ENCODE data around the gene KDM6A. TPM values are rescaled to one million over a fixed set of nuclear protein-coding genes. Genes with fewer than 3 reads are reported as not detected.
"Not testable (repeated sequence)": the region's sequence is repeated elsewhere in the genome, so short reads cannot be mapped to it uniquely, and the experiment has no call there.

Gene KDM6A
- total RNA-seq, 1 experiment from 2014 or later = 11.7 TPM

- in situ Hi-C loops (cut with HindIII; ENCODE audit: low pct_unique_long_range_greater_than_20kb, low sequenced_read_pairs); DNase-seq (ENCODE audit: low read depth, low spot score): not testable (repeated sequence)
These were observed 37.5 kb downstream of the KDM6A start for GRCh38 chrX:44910508-44910907.

DNA sequence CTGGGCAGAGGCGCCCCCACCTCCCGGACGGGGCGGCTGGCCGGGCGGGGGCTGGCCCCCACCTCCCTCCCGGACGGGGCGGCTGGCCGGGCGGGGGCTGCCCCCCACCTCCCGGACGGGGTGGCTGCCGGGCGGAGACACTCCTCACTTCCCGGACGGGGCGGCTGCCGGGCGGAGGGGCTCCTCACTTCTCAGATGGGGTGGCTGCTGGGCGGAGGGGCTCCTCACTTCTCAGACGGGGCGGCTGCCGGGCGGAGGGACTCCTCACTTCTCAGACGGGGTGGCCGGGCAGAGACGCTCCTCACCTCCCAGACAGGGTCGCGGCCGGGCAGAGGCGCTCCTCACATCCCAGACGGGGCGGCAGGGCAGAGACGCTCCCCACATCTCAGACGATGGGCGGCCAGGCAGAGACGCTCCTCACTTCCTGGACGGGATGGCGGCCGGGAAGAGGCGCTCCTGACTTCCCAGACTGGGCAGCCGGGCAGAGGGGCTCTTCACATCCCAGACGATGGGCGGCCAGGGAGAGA lies 38.1 kb downstream of the KDM6A start:
- DNase-seq (ENCODE audit: low read depth, low spot score); in situ Hi-C loops (cut with HindIII; ENCODE audit: low pct_unique_long_range_greater_than_20kb, low sequenced_read_pairs): not testable (repeated sequence)

- in situ Hi-C loops (cut with HindIII; ENCODE audit: low pct_unique_long_range_greater_than_20kb, low sequenced_read_pairs) = no loop called here
- DNase-seq (ENCODE audit: low read depth, low spot score) = no peak
These were observed 40.9 kb downstream of the KDM6A start for GRCh38 chrX:44913656-44914531.

DNA sequence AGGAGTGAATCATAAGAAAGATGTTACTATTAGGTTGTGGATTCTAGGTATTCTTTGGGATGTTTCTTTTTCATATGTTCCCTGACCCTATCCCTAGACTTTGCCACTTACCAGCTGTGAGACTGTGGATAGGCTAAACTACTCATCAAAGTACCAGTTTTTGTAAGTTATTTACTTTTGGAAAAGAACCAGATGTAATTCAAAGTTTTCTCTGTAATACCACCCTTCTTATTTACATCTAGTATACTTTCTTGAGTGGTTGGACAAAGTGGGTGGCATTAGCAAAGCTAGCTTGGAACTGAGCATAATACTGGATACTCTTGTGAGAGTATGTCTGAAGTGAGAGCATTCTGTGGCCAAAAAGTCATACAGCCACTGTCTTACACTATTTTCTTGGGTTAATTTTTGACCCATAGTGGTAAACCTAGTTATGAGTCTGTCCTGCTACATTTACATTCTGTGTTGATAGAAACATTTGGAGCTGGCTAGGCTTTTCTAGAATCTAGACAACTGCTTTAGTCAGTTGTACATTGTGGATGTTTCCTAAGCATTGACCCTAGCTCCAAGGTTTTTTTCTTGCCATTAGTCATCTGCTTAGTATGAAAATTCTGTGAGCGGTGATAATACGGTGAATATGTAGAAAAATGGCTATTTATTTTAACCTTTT lies 41.7 kb downstream of the KDM6A start:
- in situ Hi-C loops (cut with HindIII; ENCODE audit: low pct_unique_long_range_greater_than_20kb, low sequenced_read_pairs) = no loop called here
- no peak for DNase-seq (ENCODE audit: low read depth, low spot score)

DNA sequence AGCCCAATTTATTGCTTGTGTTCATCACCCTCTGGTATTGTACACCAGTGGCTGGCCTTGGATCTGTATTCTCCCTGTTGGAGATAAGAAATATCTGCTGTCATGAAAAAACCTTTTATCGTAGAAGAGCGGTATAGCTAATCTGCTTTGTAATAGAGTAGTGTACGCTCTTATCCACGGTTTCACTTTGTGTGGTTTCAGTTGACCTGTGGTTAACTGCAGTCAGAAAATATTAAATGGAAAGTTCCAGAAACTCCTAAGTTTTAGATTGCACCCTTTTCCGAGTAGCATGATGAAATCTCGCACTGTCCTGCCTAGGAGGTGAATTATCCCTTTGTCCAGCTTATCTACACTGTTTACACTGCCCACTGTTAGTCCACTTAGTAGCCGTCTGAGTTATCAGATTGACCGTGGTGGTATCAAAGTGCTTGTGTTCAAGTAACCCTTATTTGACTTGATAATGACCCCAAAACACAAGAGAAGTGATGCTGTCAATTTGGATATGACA lies 42.4 kb downstream of the KDM6A start:
- in situ Hi-C loops (cut with HindIII; ENCODE audit: low pct_unique_long_range_greater_than_20kb, low sequenced_read_pairs) = no loop called here
- DNase-seq (ENCODE audit: low read depth, low spot score) = peak; percentile 23

- in situ Hi-C loops (cut with HindIII; ENCODE audit: low pct_unique_long_range_greater_than_20kb, low sequenced_read_pairs) = no loop called here
These were observed 45.7 kb downstream of the KDM6A start for GRCh38 chrX:44918722-44919121.

GRCh38 chrX:44922980-44923379 lies 50.0 kb downstream of the KDM6A start:
- no peak for DNase-seq (ENCODE audit: low read depth, low spot score)
- in situ Hi-C loops (cut with HindIII; ENCODE audit: low pct_unique_long_range_greater_than_20kb, low sequenced_read_pairs) = no loop called here

More at GRCh38 chrX:44918722-44919121, 45.7 kb downstream of the KDM6A start:
- DNase-seq (ENCODE audit: low read depth, low spot score) = no peak

DNA sequence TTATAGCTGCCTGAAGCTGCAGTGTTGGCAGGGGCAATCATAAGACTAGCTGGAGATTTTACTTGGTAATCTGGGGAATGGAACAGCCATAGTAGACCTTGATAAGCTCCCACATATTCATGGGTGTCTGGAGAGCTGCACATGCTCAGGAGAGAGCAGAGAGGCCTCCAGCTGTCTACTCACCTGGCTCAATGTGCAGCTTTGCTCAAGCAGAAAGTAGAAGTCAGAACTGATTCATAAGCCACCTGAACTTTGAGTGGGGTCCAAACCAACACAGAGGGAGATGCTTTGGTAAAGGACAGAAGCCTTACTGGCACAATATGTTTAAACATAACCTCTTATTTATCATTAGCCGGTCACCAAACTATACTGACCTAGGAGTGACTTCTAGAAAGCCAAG lies 54.4 kb downstream of the KDM6A start:
- in situ Hi-C loops (cut with HindIII; ENCODE audit: low pct_unique_long_range_greater_than_20kb, low sequenced_read_pairs) = no loop called here
- no peak for DNase-seq (ENCODE audit: low read depth, low spot score)

- in situ Hi-C loops (cut with HindIII; ENCODE audit: low pct_unique_long_range_greater_than_20kb, low sequenced_read_pairs) = no loop called here
- no peak for DNase-seq (ENCODE audit: low read depth, low spot score)
These were observed 58.5 kb downstream of the KDM6A start for GRCh38 chrX:44931441-44931973.

GRCh38 chrX:44935172-44935571 lies 62.2 kb downstream of the KDM6A start:
- DNase-seq (ENCODE audit: low read depth, low spot score) = no peak
- in situ Hi-C loops (cut with HindIII; ENCODE audit: low pct_unique_long_range_greater_than_20kb, low sequenced_read_pairs) = no loop called here

DNA sequence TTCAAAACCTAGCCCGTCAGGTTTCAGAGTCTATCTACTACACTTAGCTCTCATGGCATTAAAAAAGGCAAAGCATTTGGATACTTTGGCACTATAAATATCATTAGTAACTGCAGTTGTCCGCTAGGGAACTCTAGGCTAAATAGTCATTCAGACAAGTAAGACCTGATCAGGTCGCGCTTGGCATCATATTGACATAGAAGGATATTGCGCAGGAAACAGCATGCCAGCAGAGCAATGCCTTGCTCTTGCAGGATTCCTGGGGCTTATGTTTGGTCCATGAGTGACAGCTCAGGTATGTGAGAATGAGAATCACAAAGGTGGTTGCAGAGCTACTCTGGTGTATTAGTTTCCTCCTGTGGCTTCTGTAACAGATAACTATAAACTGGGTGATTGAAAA lies 62.7 kb downstream of the KDM6A start:
- in situ Hi-C loops (cut with HindIII; ENCODE audit: low pct_unique_long_range_greater_than_20kb, low sequenced_read_pairs) = no loop called here
- DNase-seq (ENCODE audit: low read depth, low spot score) = no peak

GRCh38 chrX:44937606-44938005 lies 64.6 kb downstream of the KDM6A start:
- in situ Hi-C loops (cut with HindIII; ENCODE audit: low pct_unique_long_range_greater_than_20kb, low sequenced_read_pairs) = no loop called here

GRCh38 chrX:44938111-44938510 lies 65.1 kb downstream of the KDM6A start:
- DNase-seq (ENCODE audit: low read depth, low spot score) = no peak
- in situ Hi-C loops (cut with HindIII; ENCODE audit: low pct_unique_long_range_greater_than_20kb, low sequenced_read_pairs) = no loop called here

More at GRCh38 chrX:44937606-44938005, 64.6 kb downstream of the KDM6A start:
- DNase-seq (ENCODE audit: low read depth, low spot score) = peak; percentile 55

DNA sequence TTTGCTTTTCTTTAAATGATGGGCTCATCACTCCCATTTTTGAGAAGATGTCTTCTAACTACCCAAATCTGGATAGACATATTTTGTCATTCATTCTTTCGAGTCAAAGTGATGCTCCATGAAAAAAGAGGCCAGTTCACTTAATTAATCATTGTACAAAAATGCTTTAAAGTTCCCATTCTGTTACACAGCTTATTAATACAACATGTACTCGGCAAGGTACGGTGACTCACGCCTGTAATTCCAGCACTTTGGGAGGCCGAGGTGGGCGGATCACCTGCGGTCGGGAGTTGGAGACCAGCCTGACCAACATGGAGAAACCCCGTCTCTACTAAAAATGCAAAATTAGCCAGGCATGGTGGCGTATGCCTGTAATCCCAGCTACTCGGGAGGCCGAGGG lies 67.6 kb downstream of the KDM6A start:
- in situ Hi-C loops (cut with HindIII; ENCODE audit: low pct_unique_long_range_greater_than_20kb, low sequenced_read_pairs); DNase-seq (ENCODE audit: low read depth, low spot score): not testable (repeated sequence)

GRCh38 chrX:44943007-44943406 lies 70.0 kb downstream of the KDM6A start:
- DNase-seq (ENCODE audit: low read depth, low spot score) = no peak
- in situ Hi-C loops (cut with HindIII; ENCODE audit: low pct_unique_long_range_greater_than_20kb, low sequenced_read_pairs) = no loop called here

- DNase-seq (ENCODE audit: low read depth, low spot score) = no peak
- in situ Hi-C loops (cut with HindIII; ENCODE audit: low pct_unique_long_range_greater_than_20kb, low sequenced_read_pairs) = no loop called here
These were observed 71.9 kb downstream of the KDM6A start for GRCh38 chrX:44944894-44945293.

GRCh38 chrX:44945736-44946135 lies 72.7 kb downstream of the KDM6A start:
- in situ Hi-C loops (cut with HindIII; ENCODE audit: low pct_unique_long_range_greater_than_20kb, low sequenced_read_pairs) = no loop called here
- DNase-seq (ENCODE audit: low read depth, low spot score) = peak; percentile 40

DNA sequence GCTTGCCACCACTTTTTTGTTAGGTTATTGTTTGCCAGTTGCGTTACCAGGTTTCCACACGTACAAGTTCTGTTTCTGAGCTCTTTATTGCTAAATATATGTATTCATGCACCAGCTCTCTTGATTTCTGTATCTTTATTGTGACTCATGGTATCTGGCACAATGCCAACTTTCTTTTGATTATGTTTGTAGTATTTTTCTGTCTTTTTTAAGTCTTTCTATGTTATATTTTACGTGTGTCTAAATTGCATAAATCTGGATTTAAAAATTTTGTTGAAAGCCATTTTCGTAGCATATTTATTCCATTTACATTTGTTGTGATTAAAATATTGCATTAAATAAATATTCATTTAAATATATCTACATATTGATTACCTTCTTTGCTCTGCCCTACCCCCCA lies 73.8 kb downstream of the KDM6A start:
- in situ Hi-C loops (cut with HindIII; ENCODE audit: low pct_unique_long_range_greater_than_20kb, low sequenced_read_pairs) = no loop called here
- DNase-seq (ENCODE audit: low read depth, low spot score) = no peak

All from SK-MEL-5 (cell line).